Mammary epithelial cell (primary cell): ENCODE data around the gene SPTLC2.

Experiments used
- EZH2 ChIP-seq: IDR thresholded peaks from 2 replicates; pipeline ENCODE4 v1.6.1; 2012; ENCODE audit warnings: low read length, inconsistent platforms, borderline replicate concordance
- TF ChIP-seq, protein P1 (sequence below), 2 donors: IDR thresholded peaks in 1 of 2; conservative IDR thresholded peaks in 1 of 2; 2 replicates each; pipeline ENCODE4 v1.5.1; 2011 to 2012; ENCODE audit warnings: inconsistent platforms in 2 of 2, low read length in 2 of 2, mild to moderate bottlenecking in 2 of 2, control low read depth in 1 of 2, low read depth in 1 of 2; ENCODE audit not compliant: insufficient read depth in 1 of 2; ENCODE audit errors: extremely low read depth in 1 of 2

GRCh38 chr14:77511486-77512162 is 104.8 kb downstream of the SPTLC2 start:
- TF ChIP-seq EZH2: no peak
- TF ChIP-seq, protein P1, sequence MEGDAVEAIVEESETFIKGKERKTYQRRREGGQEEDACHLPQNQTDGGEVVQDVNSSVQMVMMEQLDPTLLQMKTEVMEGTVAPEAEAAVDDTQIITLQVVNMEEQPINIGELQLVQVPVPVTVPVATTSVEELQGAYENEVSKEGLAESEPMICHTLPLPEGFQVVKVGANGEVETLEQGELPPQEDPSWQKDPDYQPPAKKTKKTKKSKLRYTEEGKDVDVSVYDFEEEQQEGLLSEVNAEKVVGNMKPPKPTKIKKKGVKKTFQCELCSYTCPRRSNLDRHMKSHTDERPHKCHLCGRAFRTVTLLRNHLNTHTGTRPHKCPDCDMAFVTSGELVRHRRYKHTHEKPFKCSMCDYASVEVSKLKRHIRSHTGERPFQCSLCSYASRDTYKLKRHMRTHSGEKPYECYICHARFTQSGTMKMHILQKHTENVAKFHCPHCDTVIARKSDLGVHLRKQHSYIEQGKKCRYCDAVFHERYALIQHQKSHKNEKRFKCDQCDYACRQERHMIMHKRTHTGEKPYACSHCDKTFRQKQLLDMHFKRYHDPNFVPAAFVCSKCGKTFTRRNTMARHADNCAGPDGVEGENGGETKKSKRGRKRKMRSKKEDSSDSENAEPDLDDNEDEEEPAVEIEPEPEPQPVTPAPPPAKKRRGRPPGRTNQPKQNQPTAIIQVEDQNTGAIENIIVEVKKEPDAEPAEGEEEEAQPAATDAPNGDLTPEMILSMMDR (conservative IDR thresholded peaks at IDR 0.05 in 1 of 2, IDR thresholded peaks at IDR 0.05 in 1 of 2; ENCODE audit: extremely low read depth in 1 of 2, insufficient read depth in 1 of 2, low read depth in 1 of 2, low read length in 2 of 2): no peak
